ENCODE measurements around the gene SNED1. TPM values are rescaled to one million over a fixed set of nuclear protein-coding genes. Genes with fewer than 3 reads are reported as not detected.

SNED1 gene
- total and polyA plus RNA-seq, 2 donors (not counting 1 experiment from before 2014, with no cell fraction given), result 27.2 to 39.5 TPM

DNA sequence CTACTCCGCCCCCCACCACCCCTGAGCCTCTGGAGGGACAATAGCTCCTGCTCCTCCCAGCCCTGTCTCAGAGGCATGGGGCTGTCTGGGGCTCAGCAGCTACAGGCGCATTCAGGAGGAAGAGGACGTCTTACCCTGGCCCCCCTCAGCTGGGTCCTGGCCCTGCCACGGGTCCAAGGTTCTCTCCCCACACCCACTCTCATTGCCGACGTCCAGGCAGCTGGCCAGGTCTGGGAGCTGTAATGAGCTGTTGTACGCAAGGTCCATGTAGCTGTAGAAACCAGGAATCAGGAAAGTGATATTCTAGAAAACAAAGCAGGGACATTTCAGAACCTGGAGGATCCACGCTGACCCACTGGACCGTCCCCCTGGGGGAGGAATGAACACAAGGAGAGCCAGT, 137.3 kb downstream of the SNED1 start:
- TF ChIP-seq EZH2 (IDR thresholded peaks at IDR 0.05; ENCODE audit: low read length, missing control alignments), result no peak
- TF ChIP-seq, protein P1, sequence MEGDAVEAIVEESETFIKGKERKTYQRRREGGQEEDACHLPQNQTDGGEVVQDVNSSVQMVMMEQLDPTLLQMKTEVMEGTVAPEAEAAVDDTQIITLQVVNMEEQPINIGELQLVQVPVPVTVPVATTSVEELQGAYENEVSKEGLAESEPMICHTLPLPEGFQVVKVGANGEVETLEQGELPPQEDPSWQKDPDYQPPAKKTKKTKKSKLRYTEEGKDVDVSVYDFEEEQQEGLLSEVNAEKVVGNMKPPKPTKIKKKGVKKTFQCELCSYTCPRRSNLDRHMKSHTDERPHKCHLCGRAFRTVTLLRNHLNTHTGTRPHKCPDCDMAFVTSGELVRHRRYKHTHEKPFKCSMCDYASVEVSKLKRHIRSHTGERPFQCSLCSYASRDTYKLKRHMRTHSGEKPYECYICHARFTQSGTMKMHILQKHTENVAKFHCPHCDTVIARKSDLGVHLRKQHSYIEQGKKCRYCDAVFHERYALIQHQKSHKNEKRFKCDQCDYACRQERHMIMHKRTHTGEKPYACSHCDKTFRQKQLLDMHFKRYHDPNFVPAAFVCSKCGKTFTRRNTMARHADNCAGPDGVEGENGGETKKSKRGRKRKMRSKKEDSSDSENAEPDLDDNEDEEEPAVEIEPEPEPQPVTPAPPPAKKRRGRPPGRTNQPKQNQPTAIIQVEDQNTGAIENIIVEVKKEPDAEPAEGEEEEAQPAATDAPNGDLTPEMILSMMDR (conservative IDR thresholded peaks at IDR 0.05 in 1 of 2, IDR thresholded peaks at IDR 0.05 in 1 of 2; ENCODE audit: low read depth in 1 of 2, low read length in 2 of 2), result no peak
- peaks cover 1% of the 10 kb centered on the region for H3K36me3 ChIP-seq (ENCODE audit: control insufficient read depth, insufficient read depth, low read length)
- DNase-seq (ENCODE audit: low read depth in 2 of 2), result no peak

GRCh38 chr2:241136191-241136590, 137.8 kb downstream of the SNED1 start:
- H3K4me3 ChIP-seq (replicated peaks in 1 of 4; ENCODE audit: control extremely low read depth in 1 of 4, insufficient read depth in 1 of 4, low read depth in 3 of 4, low read length in 4 of 4), result no peak overlapping the region
- H4K20me1 ChIP-seq (ENCODE audit: control insufficient read depth, extremely low read depth, insufficient read depth, low read length), result no peaks in the 10 kb centered on the region
- no peak overlapping the region for H3K4me2 ChIP-seq (ENCODE audit: extremely low read depth, insufficient read depth, low read length)
- DNase-seq (ENCODE audit: low read depth in 2 of 2), result no peak
- no peaks in the 10 kb centered on the region for H3K27me3 ChIP-seq (ENCODE audit: control insufficient read depth, insufficient read depth, low read length)
- no peaks in the 10 kb centered on the region for H3K9me3 ChIP-seq (ENCODE audit: control insufficient read depth, insufficient read depth, low read depth, low read length)
- no peaks in the 10 kb centered on the region for H3K79me2 ChIP-seq (ENCODE audit: control insufficient read depth, insufficient read depth, low read length)
- H3K36me3 ChIP-seq (ENCODE audit: control insufficient read depth, insufficient read depth, low read length), result peaks cover 1% of the 10 kb centered on the region
- H3K9ac ChIP-seq (ENCODE audit: insufficient read depth, low read length), result no peak overlapping the region
- TF ChIP-seq EZH2 (IDR thresholded peaks at IDR 0.05; ENCODE audit: low read length, missing control alignments), result no peak
- TF ChIP-seq, protein P1 (conservative IDR thresholded peaks at IDR 0.05 in 1 of 2, IDR thresholded peaks at IDR 0.05 in 1 of 2; ENCODE audit: low read depth in 1 of 2, low read length in 2 of 2), result no peak
- H2AFZ ChIP-seq (ENCODE audit: low read length), result no peak overlapping the region
- H3K4me1 ChIP-seq (ENCODE audit: control insufficient read depth, extremely low read depth, insufficient read depth, low read length), result no peaks in the 10 kb centered on the region
- no peak overlapping the region for H3K27ac ChIP-seq (ENCODE audit: insufficient read depth, low read length)

More for the DNA sequence above, 137.3 kb downstream of the SNED1 start:
- Histone ChIP-seq H3K9ac (ENCODE audit: insufficient read depth, low read length) (no peak overlapping the region), H4K20me1 (ENCODE audit: control insufficient read depth, extremely low read depth, insufficient read depth, low read length) (no peaks in the 10 kb centered on the region), H2AFZ (ENCODE audit: low read length) (no peak overlapping the region), H3K4me2 (ENCODE audit: extremely low read depth, insufficient read depth, low read length) (no peak overlapping the region), H3K4me3 (replicated peaks in 1 of 4; ENCODE audit: control extremely low read depth in 1 of 4, insufficient read depth in 1 of 4, low read depth in 3 of 4, low read length in 4 of 4) (no peak overlapping the region), H3K4me1 (ENCODE audit: control insufficient read depth, extremely low read depth, insufficient read depth, low read length) (no peaks in the 10 kb centered on the region), H3K27me3 (ENCODE audit: control insufficient read depth, insufficient read depth, low read length) (no peaks in the 10 kb centered on the region), H3K9me3 (ENCODE audit: control insufficient read depth, insufficient read depth, low read depth, low read length) (no peaks in the 10 kb centered on the region), H3K79me2 (ENCODE audit: control insufficient read depth, insufficient read depth, low read length) (no peaks in the 10 kb centered on the region), H3K27ac (ENCODE audit: insufficient read depth, low read length) (no peak overlapping the region)

DNA sequence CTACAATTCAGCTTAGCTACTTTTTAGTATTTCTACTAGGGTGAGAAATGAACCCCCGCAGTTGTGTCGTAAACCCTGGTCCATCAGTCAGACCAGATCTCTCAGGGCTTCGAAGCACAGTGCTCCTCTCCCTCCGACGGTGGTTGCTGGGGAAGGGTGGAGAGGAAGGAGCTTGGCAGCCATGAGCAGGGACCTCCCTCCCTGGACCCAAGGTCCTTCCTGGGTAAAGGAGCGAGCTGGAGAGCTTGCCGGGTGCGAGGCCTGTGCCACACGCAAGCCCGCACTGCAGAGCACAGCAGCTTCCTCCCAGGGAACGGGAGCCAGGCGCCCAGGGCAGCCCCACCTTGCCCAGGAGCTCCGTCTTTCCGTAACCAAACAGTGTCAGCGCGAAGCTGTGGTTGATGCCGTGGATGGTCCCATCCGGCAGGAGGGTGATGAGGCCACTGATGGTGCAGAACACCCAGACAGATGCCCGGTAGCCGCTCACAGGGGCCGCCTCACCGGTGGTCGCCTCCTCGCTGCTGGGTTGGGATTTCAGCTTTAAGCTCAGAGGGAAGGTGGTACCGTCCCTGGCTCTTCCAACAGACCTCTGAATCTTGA, 138.3 kb downstream of the SNED1 start:
- Histone ChIP-seq H3K4me3 (replicated peaks in 1 of 4; ENCODE audit: control extremely low read depth in 1 of 4, insufficient read depth in 1 of 4, low read depth in 3 of 4, low read length in 4 of 4) (no peak overlapping the region), H3K4me1 (ENCODE audit: control insufficient read depth, extremely low read depth, insufficient read depth, low read length) (no peaks in the 10 kb centered on the region), H3K9me3 (ENCODE audit: control insufficient read depth, insufficient read depth, low read depth, low read length) (no peaks in the 10 kb centered on the region), H3K27ac (ENCODE audit: insufficient read depth, low read length) (no peak overlapping the region), H3K9ac (ENCODE audit: insufficient read depth, low read length) (no peak overlapping the region), H3K79me2 (ENCODE audit: control insufficient read depth, insufficient read depth, low read length) (no peaks in the 10 kb centered on the region), H2AFZ (ENCODE audit: low read length) (no peak overlapping the region), H4K20me1 (ENCODE audit: control insufficient read depth, extremely low read depth, insufficient read depth, low read length) (no peaks in the 10 kb centered on the region), H3K4me2 (ENCODE audit: extremely low read depth, insufficient read depth, low read length) (no peak overlapping the region), H3K27me3 (ENCODE audit: control insufficient read depth, insufficient read depth, low read length) (no peaks in the 10 kb centered on the region), H3K36me3 (ENCODE audit: control insufficient read depth, insufficient read depth, low read length) (peaks cover 1% of the 10 kb centered on the region)
- no peak for DNase-seq (ENCODE audit: low read depth in 2 of 2)
- no peak for TF ChIP-seq EZH2 (IDR thresholded peaks at IDR 0.05; ENCODE audit: low read length, missing control alignments)
- TF ChIP-seq, protein P1 (conservative IDR thresholded peaks at IDR 0.05 in 1 of 2, IDR thresholded peaks at IDR 0.05 in 1 of 2; ENCODE audit: low read depth in 1 of 2, low read length in 2 of 2), result no peak
